Adipocyte (in vitro differentiated cells): Measurements from ENCODE around the gene PFKL.

Experiments
- DNase-seq: peaks from one replicate; pipeline ENCODE4 v3.0.0-alpha.2; 2015; ENCODE audit warnings: low read depth
- H3K27me3 ChIP-seq: replicated peaks from 2 replicates; pipeline ENCODE4 v1.7.0; 2013; ENCODE audit warnings: mild to moderate bottlenecking, low read length, moderate library complexity; ENCODE audit not compliant: control insufficient read depth, insufficient read depth
- H3K36me3 ChIP-seq: 2 replicates; pipeline ENCODE4 v1.7.0; 2013; ENCODE audit warnings: low read length, mild to moderate bottlenecking, moderate library complexity; ENCODE audit not compliant: control insufficient read depth, insufficient read depth, severe bottlenecking
- H3K4me1 ChIP-seq: 2 replicates; pipeline ENCODE4 v1.7.0; 2013; ENCODE audit warnings: mild to moderate bottlenecking, low read length, moderate library complexity; ENCODE audit not compliant: control insufficient read depth, insufficient read depth
- H3K4me3 ChIP-seq: 2 replicates; pipeline ENCODE4 v1.7.0; 2013; ENCODE audit warnings: mild to moderate bottlenecking, low read length, moderate library complexity
- H3K9ac ChIP-seq: 2 replicates; pipeline ENCODE4 v1.7.0; 2013; ENCODE audit warnings: mild to moderate bottlenecking, low read length, moderate library complexity
- H3K9me3 ChIP-seq: 2 replicates; pipeline ENCODE4 v1.7.0; 2013; ENCODE audit warnings: mild to moderate bottlenecking, low read length, moderate library complexity; ENCODE audit not compliant: control insufficient read depth

The PFKL gene

DNA sequence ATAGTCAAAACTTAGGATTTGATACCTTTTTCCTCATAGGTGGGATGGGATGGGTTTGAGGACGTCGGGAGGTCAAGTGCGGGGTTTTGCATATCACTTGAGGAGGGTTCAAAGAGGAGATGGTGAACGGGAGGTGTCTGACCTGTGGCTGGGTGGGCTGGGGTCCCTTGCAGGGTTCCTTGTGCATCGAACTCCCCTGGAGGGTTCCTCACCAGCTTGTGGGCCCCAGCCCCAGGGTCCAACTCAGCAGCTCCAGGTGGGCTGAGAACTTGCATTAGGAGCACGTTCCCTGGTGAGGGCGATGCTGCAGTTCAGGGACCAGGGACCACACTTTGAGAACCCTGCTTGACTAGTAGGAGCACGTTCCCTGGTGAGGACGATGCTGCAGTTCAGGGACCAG lies 76.8 kb downstream of the PFKL start:
- Histone ChIP-seq H3K4me3 (no peak overlapping the region), H3K36me3 (no peaks in the 10 kb centered on the region), H3K27me3 (peaks cover 48% of the 10 kb centered on the region), H3K4me1 (no peaks in the 10 kb centered on the region), H3K9ac (no peak overlapping the region), H3K9me3 (no peaks in the 10 kb centered on the region)
- no peak for DNase-seq
